G401 (cell line): Measurements from ENCODE around the gene PLOD2. TPM values are rescaled to one million over a fixed set of nuclear protein-coding genes. Genes with fewer than 3 reads are reported as not detected.

Experiments
- DNase-seq: peaks from one replicate; pipeline ENCODE4 v3.0.0-alpha.2; 2015; ENCODE audit warnings: low spot score
- in situ Hi-C: cut with HindIII; loops from 2 replicates; pipeline ENCODE4 v1.10.0; 2016; ENCODE audit warnings: low sequenced_read_pairs, mixed read lengths
- total RNA-seq: library from RNA; depleted of rRNA; stranded (reverse); fragments of >200 nt; shearing (Covaris generic); gene quantifications from 2 replicates; pipeline ENCODE4 v1.2.3, GENCODE V29; 2014; rRNA removed

PLOD2 gene
- total RNA-seq, result 0.17 TPM in 1 of 2 replicates, not detected in the other

DNA sequence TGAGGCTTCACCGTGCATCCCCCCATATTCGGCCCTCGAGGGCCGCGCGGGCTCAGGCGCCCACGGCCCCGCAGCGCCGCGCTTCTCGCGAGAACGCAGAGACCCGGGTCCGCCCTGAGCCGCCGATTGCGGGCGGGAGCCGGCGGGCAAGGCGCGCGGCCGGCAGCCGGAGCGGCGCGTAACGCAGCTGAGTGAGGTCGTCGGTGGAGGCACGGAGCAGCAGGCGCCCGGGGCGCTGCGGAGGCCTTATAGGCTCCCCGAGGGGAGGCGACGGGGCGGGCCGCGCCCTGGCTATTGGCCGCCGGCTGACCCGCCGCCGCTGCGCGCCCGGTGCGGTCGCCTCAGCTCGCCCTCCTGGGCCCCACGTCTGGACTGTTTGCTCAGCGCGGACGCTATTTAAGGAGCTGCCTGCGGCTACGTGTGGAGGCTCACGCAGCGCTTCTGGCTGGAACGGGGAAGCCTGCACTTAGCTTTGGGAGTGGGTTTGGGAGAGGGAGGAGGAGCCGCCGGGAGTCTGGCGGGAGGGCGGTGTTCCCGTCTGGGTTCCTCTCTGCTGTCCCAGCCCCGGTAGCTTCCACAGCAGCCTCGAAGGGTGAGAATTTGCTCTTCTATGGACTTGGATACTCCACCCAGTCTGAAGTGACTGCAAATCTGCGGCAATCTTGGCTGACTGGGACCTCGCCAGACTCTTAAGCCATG lies at the start of gene PLOD2:
Gene PLOD2, minus strand, starts transcription at position 221 of the 699 bp plus-strand sequence. Its CDS starts 195 bp downstream, at position 26.
- peak; percentile 40 for DNase-seq
- in situ Hi-C loops, result no loop called here

DNA sequence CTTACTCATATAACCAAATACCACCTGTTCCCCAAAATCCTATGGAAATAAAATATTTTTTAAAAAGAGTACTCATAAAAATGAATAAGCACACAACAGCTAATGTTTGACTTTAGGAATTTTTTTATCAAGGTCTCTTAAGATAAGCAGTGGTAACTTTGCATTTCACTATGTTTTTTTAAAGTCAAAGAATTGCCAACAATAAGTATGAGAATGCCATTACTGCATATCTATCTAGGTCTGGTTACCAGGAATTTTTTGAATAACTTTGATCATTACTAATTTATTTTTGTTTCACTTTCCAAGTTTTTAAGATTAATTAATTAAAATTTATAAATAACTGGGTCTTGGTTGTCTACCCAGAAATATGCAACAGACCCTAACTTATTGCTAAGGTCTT lies 48.4 kb upstream of the PLOD2 start:
- no peak for DNase-seq
- in situ Hi-C loops, result no loop called here

DNA sequence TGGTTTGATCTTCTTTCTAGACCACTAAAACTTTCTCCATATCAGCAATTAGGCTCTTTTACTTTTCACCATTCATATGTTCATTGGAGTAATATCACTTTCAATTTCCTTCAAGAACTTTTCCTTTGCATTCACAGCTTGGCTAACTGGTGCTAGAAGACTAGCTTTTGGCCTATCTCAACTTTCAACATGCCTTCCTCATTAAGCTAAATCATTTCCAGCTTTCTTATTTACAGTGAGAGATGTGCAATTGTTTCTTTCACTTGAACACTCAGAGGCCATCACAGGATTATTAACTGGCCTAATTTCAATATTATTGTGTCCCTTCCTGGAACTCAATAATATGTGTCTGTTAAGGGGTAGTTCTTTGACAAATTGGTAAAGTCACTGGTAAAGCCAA lies 42.8 kb upstream of the PLOD2 start:
- DNase-seq, result no peak
- in situ Hi-C loops, result no loop called here

DNA sequence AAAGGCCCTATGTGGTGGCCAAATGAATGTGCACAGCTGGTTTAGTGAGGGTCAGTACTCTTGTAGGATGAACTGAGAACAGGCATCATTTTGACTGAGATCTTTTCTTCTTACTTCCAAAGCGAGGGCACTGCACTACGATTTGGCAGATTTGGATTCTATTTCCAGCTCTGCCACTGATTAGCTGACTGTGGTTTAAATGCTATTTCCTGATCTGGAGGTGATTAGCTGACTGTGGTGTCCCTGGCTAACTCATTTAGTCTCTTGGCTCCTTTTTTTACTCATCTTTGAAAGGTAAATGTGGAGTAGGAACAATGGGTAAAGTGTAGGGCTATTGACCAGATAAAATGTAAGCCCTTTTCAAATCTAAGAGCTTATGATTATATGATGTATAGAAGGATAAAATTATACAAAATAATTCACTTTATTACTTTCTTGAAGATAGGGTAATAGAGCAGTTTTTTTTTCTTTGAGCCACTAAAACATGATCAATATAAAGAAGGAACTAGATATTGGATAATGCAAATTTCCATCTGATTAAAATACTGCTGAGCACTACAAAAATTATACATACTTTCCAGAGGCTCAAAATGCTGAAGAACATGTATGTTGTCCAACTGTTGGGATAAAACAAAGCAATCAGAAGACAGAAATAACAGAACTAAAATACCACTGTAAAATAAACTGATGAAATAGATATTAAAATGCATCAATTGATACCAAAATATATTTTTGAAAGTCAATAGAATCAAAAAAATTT lies 39.7 kb upstream of the PLOD2 start:
- in situ Hi-C loops, result no loop called here
- no peak for DNase-seq

DNA sequence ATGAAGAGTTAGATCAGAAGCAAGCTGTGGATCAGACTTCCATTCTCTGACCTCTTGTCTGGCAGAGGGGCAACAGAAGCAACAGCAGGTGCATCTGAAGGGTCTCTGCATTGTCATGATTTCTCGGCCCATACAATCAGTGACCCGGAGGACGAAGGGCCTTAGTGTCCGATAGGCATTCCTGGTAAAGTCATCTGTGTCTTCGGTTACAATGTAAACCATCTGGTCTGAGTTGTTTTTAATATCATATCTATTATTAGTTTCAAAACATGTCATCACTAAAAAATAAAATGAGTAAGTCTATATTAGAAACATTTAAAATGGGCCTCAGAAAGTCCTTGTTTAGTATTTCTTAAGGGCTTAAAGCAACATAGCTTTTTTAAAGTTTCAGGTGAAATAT lies 38.8 kb upstream of the PLOD2 start:
- DNase-seq, result no peak
- in situ Hi-C loops, result no loop called here

DNA sequence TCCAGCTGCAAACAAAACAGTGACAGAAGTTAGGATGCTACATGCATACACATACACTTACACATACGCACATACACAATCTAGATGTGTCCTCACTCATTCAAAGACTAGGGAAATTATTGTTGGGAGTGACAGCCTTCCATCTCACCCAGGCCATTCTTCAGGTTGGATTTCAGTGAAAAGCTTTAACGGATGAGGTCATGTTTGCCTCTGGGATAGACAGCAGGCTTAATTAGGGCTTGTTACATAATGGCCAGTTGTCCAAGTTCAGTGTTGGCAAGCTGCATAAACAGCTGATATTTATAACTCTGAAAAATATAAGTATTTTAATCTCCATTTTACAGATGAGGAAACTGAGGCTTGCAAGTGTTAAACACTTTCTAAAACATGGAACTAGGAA lies 35.8 kb upstream of the PLOD2 start:
- DNase-seq, result no peak
- in situ Hi-C loops, result no loop called here

DNA sequence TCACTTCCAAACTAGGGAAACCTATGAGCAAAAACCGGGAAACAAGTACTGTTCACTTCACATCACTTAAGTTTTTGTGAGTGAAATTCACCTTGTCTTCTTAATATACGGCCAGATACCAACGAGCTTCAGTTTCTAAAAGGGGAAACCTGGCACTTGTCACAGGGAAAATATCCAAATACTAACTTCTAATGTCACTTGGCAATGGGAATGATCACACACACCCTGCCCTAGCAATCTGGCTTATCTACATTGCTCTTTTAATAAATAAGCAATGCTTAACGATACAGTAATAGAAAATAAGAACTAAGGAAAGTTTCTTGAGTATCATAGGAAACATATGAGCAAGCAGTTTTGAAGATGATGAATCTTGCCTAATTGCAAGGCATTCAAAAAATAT lies 34.6 kb upstream of the PLOD2 start:
- DNase-seq, result no peak
- in situ Hi-C loops, result no loop called here

DNA sequence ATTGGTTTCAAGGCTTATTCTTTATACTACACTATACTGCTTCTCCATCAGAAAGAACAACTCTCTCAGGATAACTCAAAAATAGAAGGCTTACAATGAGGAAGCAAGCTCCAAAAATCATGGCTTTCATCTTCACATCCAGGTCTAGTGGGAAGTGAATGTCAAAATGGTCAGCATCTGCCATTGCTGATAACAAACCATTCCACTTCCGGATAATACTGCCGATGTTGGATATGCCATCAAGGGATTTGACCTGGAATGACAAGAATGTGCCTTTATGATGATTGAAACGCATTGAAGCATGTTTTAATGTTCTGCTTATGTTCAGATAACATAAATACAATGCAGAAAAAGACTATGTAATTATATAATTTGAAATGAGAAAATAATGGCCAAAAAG lies 34.0 kb upstream of the PLOD2 start:
- in situ Hi-C loops, result no loop called here
- DNase-seq, result no peak

DNA sequence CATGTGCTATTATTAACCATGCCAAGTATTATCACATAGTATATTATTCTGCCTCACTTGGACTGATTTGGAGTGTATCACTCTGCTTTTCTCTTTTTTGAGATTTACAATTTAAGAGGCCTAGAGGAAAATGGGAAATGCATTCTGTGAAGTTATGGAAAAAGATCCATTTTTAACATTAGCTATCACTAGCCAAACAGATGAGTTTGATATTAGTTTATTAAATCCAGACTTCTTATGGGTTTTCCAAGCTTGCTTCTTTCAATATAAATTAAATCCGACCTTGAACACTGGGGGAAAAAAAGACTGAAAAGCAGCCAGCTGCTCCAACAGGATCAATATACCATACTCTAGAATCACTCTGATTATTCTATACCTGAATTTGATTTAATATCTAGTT lies 30.1 kb upstream of the PLOD2 start:
- in situ Hi-C loops, result no loop called here
- DNase-seq, result no peak

DNA sequence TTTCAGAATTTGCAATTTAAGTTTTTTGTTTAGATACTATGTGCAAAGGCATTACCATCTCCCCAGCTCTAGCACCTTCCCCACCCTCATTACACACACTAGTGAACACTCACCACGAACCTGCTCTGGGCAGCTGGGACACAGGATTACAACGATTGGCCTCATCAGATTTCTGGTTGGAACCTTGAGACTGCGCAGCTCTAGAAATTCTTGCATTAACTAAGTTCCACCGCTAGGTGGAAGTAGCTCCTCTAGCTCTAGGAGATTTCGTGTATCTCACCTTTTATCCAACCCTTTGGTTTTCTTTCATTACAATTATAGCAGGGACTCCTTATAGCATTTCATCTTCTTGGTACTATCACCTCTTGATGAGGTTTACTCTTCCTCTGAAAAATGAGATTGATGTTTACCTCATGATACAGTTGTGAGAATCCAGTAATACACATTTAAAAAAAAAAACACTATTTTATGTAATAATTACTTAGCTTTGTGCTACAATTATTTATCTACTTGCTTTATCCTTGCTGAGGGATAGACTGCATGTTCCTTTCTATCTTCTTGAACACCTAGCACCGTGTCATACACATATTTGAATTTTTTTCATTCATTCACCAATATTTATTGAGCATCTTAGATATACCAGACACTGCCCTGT lies 28.7 kb upstream of the PLOD2 start:
- peak; percentile 71 for DNase-seq
- in situ Hi-C loops, result no loop called here

DNA sequence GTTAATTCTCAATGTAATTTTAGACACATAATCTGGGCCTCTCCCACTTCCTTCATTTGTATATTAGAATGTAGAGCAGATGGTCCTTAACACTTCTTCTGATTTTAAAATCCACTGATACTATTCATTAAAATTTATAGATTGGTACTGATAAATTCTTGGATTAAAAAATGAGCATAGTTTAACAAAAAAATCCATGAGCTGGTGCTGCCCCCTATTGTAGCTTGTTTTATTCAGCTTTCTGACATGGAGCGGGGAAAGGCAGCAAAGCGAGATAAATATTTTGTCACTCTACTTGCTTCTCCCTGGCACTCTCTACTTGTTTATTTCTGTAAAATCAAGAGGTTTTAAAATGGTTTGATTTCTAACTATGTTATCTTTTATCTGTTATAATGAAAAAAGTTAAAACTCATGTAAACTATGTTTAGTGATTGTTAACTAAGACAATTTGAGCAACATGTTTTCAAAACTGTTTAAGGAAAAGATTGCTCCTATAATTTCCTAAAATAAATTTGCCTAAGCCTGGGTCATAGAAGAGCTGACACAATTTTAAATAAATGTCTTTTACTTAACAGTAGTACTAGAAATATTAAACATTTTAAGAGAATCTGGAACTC lies 26.5 kb upstream of the PLOD2 start:
- DNase-seq, result peak; percentile 28
- in situ Hi-C loops, result no loop called here

DNA sequence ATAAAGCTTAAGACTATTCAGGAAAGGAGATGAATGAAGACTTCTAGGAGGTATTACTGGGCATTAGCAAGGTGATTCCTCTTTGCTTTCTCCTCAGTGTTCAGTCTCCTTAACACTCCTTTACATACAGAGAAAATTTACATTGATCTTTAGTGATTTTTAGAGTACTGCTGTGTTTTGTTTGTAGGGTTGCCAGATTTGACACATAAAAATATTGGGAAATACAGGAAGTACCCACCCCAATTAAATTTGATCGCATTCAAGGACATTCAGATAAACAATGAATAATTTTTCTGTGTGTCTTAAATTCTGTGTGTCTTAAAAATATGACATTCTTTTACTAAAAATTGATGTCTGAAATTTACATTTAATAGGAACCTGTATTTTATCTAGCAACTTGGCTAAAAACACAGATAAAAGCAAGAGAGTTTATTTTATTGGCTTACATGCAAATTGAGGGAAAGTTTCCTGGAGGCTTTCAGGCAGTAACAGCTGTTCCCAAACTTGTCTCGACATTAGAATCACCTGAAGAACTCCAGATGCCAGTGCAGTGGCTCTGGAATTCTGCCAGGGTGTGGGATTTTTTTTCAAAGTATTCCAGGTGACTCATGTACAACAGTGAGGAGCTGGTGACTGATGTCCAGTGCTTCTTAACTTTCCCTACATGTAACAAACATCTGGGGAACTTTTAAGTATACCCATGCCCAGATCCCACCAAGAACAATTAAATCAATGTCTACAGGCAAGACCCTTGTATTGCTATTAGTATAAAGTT lies 23.4 kb upstream of the PLOD2 start:
- DNase-seq, result no peak
- in situ Hi-C loops, result no loop called here

DNA sequence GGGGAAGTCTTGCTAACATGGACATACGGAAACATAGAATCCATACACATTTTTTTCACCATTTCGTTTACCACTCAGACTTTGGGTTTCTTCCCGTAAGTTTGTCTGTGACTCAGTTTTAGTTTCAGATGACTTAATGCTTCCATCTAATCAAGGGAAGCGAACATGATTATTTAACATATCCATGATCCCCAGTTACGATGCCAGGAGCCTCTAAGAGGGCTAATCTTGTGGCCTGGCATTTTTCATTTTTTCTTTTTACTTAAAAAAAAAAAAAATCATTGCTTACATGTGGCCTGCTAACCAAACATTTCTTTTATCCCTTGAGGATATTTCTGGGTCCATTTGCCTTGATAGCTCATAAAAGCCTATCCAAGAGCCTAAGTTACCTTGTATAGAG lies 20.2 kb upstream of the PLOD2 start:
- in situ Hi-C loops, result no loop called here
- no peak for DNase-seq

DNA sequence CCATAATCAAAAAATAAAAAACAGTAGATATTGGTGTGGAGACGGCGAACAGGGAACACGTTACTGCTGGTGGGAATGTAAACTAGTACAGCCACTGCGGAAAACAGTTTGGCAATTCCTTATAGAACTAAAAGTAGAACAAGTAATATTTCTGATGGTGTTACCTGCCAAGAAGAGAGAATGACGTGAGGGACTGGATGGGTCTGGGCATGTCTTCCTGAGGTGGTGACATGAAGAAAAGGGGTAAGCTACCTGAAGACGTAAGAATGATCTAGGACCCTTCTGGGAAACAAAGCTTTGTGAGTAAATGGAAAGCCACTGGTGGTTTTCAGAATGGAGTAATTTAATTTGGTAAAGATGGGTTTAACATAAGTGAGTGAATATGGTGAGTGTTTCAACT lies 19.4 kb upstream of the PLOD2 start:
- no peak for DNase-seq
- in situ Hi-C loops, result no loop called here

DNA sequence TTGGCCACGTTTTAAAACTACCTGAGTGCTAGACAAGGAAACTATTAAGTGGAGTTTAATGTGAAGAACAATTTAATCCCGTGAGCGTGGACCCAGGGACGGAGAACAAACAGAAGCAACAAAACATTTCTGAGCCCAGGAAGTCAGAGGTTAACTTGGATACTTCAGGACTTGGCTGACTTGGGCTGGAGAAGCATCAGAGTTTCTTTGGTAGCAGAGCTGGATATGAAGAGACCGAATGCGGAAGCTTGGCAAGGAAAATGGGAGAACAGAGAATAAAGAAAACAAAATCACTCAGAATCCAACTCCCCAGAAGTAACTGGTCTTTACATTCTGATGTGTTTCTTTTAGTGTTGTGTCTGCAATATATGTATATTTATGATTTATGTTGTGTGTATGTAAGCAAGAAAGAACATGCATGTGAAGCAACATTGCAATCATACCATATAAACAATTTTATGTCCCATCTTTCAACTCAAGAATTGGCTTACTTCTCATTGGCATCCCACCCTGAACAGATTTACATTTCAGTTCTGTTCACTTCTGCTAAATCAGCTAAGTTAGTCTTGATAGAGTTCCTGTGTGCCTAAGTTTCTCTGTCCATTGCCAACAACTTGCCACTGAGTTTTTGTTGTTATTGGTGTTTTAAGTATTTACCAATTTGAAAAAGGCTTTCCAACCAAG lies 17.2 kb upstream of the PLOD2 start:
- in situ Hi-C loops, result no loop called here
- DNase-seq, result no peak

DNA sequence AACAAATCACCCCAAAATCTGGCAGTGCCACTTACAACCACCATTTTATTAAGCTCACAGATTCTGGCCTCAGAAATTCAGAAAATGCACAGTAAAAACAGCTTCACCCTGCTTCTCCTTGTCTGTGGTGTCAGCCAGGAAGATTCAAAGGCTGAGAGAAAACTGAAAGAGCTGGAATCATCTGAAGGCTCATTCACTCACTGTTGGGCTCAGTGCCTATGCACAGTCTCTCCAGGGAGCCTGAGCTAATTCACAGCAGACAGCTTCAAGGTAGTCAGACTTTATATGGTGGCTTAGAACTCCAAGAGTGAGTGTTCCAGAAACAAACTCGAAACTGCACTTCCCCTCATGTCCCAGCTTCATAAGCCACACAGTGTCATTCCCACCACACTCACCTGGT lies 16.5 kb upstream of the PLOD2 start:
- in situ Hi-C loops, result no loop called here
- DNase-seq, result no peak

DNA sequence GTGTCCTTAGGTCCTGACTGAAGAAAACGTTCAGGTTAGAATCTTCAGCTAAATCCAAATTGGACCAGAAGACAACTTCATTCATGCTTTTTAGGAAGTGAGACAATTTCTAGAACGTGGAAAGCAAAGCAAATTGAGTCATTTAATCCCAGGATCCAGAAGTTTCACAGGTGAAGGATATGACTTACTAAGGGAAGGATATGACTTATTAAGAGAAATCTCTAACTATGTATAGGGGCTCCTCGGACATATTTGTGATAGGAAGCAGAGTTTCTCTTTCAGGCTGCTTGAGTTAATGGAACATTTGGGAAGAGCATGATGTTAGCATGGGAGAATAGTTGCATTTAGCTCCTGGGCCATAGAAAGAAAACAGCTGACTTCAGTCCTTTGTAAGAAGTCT lies 16.1 kb upstream of the PLOD2 start:
- in situ Hi-C loops, result no loop called here
- DNase-seq, result no peak

DNA sequence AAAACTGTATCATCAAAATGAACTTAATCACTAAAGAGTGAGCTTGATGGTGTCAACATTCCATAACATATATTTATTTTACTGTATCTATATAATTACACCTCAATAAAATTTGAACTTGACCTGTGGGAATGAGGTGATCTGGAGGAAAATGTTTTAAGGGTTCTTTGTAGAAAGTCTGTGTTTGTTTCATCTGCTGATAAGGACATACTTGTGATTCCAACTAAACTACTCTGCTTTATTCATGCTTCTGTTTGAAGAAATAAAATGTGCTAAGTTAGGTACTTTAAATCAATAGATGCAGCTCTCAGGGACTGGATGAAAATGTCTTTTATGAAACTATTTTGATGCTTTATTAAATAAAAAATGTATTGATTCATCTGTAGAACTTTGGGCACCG lies 11.6 kb upstream of the PLOD2 start:
- DNase-seq, result no peak
- in situ Hi-C loops, result no loop called here

DNA sequence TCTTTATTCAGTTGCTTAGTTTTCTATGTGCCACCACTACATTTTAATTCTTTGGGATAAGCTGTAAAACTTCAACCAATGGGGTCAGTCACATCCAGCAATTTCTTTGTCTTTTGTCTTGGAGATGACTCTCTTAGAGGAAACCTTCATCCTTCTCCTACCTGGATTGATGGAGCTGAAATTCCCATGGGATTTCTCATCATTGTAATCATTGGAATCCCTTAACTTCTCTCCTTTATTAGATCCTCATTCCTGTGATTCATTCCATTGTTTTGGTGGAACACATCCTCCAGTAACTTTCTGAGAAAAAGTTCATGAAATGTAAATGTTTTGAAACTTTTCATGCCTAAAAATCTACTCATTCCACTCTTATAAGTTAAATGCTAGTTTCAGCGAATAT lies 9.6 kb upstream of the PLOD2 start:
- in situ Hi-C loops, result no loop called here
- DNase-seq, result no peak
